Breast epithelium (tissue), 3 donors: Measurements from ENCODE around the gene C4BPA.

Experiments used
- POLR2A ChIP-seq: fragments of 450-650 bp; IDR thresholded peaks from one replicate; pipeline ENCODE4 v1.6.1; 2016; ENCODE audit warnings: antibody characterized with exemption, mild to moderate bottlenecking, moderate library complexity
- TF ChIP-seq, protein P1 (sequence below), 3 donors: fragments of 450-650 bp; IDR thresholded peaks; one replicate each; pipeline ENCODE4 v1.5.1; 2016 to 2017; ENCODE audit warnings: antibody characterized with exemption in 3 of 3, mild to moderate bottlenecking in 3 of 3, moderate library complexity in 3 of 3

DNA sequence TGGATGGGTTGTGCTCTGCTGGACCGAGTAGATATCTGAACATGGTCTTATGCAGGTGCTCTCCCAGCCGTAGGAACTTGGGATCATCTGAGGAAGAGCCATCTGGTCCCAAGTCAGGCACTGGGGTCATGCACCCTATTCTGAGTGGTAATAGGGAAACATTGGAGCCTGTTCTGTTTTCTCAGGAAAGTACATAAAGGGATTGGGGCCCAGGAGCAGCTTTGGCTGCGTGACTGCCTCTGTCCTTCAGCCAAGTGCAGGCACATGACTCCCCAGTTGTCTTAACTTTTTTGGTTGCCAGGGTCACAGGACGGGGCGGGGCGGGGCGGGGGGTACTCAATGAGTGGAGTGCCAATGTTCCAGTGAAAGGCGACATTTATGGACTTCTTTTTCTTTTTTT is 39.5 kb upstream of the C4BPA start:
- TF ChIP-seq, protein P1, sequence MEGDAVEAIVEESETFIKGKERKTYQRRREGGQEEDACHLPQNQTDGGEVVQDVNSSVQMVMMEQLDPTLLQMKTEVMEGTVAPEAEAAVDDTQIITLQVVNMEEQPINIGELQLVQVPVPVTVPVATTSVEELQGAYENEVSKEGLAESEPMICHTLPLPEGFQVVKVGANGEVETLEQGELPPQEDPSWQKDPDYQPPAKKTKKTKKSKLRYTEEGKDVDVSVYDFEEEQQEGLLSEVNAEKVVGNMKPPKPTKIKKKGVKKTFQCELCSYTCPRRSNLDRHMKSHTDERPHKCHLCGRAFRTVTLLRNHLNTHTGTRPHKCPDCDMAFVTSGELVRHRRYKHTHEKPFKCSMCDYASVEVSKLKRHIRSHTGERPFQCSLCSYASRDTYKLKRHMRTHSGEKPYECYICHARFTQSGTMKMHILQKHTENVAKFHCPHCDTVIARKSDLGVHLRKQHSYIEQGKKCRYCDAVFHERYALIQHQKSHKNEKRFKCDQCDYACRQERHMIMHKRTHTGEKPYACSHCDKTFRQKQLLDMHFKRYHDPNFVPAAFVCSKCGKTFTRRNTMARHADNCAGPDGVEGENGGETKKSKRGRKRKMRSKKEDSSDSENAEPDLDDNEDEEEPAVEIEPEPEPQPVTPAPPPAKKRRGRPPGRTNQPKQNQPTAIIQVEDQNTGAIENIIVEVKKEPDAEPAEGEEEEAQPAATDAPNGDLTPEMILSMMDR (IDR thresholded peaks at IDR 0.05), result no peak
- TF ChIP-seq POLR2A, result no peak
